GM19035 (cell line): Measurements from ENCODE around the gene LRRC25.

Experiments
- ATAC-seq: cut with Tn5 transposase; IDR thresholded peaks from one replicate; pipeline ENCODE4 v1.9.1; 2021; ENCODE audit not compliant: unreplicated experiment

LRRC25 gene

DNA sequence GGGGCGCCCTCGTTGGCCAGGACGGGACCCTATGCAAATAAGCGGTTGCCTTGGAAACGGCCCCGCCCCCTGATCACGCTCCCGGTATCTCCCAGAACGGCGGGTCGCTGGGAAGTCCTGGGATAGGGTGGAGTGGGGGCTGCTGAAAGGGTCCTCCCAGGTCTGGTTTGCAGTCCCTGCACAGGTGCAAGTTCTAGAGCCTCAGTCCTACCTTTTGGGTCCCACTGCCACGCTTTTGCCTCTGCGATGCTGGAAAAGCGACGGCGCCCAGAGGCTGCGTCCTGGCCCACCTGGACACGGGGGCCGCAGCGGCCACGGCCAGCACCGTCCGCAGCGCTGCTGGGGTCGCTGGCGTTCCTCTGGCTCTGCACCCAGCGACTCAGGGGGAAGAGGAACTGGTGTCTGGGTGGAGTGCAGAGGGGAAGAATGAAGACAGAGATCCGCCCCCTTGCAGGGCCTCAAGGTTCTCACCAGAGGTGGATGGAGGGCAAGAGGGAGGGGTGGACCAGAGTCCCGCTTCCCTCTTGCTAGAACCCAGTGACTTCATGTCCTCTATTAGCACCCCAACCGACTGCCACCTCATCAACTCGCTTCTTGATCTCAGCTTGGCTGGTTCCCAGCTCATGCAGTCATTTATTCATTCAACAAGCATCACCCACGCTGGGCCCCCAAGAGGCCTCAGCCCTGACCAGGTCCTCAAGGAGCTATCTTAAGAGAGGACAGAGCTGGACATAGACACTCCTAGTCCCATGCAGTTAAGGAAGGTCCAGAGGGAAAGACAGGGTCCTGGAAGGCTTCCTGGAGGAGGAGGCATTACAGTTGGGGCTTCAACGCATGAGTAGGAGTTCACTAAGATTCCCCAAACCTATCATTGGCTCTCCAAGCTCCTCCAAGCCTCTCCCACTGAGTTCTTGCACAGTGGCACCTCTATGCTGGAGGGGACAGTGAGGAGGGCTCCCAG is at the start of gene LRRC25:
Gene LRRC25, minus strand, starts transcription at position 381 of the 961 bp plus-strand sequence. CDS start 659 bp downstream, outside the sequence.
- peak; percentile 47 for ATAC-seq

DNA sequence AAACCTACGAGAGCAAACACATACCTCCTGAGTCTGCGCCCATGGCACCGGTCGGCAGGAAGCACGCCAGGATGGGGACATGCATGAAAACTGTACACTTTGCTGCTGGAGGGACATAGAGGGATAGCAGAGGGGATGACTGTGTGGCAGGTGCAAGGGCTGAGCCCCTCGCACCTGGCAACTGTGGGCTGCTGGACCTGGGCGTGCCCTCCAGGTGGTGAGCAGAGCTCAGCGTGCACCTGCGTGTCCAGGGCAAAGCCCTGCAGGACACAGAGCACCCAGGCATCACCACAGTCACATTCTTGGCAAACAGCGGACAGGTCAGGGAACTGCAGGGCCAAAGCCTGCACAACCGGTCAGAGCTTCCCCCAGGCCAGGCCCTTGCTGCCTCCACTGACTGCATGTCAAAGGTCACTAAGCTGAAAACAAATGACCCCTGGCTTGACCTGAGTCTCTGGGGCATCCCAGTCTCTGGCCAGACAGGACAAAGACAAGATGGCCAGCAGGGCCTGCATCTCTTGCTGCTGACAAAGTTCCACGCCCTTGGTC is 49.5 kb upstream of the LRRC25 start:
- ATAC-seq = no peak

DNA sequence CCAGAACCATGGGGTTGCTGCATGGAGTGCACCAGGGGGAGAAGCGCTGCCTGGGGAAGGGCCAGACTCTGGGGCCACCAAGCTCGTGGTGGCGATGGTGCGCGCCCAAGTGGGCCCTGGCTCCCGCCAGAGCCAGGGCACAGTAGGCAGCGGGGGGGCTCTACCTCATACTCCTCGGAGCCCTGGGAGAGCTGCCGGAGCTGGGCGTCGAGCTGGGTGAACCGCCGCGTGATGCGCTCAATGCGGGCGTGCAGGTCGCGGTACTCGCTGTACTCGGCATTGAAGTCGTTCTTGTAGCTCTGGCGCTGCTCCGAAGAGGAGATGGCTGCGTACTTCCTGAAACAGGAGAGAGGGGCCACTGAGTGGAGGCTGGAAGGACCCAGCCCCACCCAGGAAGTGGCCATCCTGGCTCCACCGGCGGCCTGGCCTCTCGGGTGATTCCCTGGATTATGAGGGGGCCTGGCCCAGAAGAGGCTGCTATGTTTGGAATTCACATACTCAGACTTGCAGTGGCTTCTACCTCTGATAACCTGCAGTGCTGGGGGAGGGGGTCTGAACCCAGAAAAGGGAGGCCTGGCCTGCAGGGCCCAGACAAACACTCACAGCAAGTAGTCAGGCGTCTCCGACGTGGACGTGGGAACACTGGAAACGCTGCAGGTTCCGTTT is 48.9 kb upstream of the LRRC25 start:
- no peak for ATAC-seq

DNA sequence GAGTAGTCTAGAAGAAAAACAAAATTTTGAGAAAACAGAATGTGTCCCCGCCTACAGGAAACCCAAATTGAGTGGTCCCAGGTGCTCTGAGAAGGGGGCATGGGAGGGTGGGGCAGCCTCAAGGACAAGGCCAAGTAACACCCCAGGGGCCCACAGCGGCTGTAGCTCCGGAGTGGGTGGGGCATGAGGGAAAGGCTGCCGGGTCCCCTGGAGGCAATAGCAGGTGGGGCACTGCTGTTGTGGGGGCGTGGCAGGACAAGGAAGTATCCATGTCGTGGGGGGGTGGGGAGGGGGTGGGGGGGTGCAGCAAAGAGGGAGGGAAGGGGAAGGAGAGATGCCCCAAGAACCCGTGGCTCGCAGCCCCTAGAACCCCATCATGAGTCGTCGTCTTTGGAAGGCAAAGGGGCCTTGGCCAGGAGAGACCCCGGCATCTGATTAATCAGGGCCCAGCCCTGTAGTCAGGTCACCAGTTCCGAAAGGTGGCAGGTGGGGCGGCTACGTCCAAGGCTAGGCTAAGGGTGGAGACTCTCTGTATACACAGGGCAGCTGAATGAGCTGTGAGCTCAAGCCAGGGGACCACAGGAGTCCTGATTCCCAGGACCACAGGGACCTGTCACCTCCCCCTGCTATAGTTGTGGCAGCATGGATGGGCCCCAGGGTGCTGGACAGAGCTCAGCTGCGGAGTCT is 48.0 kb upstream of the LRRC25 start:
- ATAC-seq = no peak

DNA sequence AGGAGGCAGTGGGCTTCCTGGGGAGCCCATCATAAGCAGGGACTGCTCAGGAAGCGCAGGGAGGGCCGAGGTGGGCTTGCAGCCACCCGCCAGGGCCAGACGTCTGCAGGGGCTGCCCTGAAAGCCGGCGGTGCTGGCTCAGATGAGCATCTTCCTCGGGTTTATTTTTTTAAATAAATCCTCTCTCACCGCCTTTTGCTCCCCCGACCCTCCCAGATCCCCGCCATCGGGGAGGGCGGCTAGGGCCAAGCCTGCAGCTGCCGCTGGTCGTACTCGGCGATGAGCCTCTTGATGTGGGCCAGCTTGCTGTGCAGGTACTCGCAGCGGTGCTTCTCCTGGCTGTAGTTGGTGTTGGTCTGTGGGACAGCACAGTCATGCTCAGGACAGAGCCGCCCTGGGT is 47.1 kb upstream of the LRRC25 start:
- no peak for ATAC-seq

DNA sequence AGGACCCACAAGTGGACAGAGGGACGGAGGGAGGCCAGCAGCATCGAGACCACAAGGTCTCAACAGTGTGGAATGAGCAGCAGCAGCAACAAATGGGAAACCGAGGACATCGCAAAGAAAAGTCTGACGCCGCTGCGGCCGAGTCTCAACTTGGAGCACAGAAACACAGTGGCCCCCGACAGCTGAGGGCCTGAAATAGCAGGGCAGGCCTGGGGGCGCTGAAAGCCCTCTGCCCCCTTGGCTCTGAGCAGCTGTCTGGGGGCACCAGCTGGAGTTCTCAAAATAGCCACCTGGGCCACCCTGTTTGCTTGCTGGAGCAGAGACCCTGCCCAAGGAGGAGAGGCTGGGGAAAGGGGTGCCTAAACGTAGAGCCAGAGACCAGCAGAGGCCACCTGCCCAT is 46.4 kb upstream of the LRRC25 start:
- no peak for ATAC-seq

DNA sequence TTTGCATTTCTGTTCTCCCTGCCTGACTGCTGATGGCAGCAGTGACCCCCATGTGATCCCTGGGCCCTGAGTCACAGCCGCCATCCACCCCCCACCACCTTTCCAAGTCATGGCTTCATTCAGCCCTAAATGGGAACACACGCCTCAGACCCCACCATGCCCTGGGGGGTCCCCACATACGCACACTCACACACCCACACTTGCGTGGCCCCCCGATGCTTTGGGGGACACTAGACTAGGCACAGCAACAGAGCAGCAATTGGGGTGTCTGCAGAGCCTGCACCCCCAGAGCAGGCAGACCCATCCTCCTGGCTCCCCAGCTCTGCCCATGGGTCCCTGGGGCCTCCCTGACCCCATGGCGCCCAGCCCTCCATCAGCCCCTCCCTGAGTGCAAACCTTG is 46.0 kb upstream of the LRRC25 start:
- ATAC-seq = no peak

DNA sequence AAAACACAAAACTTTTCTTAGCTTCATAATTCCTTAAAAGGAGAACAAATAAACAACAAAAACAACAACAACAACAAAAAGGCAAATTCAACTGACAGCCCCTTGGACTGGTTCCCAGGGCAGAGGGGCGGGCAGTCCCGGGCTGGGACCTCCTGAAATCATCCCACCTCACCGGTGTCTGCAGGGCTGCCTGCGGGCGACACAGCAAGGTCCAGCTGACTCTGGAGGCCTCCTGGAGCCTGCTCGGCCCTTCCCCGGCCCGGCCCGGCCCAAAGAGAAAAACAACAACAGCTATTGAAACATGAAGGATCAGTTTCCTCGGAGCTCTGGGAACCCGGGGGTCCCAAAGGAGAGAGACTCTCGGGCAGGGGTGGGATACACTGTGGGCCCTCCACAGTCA is 45.5 kb upstream of the LRRC25 start:
- no peak for ATAC-seq

DNA sequence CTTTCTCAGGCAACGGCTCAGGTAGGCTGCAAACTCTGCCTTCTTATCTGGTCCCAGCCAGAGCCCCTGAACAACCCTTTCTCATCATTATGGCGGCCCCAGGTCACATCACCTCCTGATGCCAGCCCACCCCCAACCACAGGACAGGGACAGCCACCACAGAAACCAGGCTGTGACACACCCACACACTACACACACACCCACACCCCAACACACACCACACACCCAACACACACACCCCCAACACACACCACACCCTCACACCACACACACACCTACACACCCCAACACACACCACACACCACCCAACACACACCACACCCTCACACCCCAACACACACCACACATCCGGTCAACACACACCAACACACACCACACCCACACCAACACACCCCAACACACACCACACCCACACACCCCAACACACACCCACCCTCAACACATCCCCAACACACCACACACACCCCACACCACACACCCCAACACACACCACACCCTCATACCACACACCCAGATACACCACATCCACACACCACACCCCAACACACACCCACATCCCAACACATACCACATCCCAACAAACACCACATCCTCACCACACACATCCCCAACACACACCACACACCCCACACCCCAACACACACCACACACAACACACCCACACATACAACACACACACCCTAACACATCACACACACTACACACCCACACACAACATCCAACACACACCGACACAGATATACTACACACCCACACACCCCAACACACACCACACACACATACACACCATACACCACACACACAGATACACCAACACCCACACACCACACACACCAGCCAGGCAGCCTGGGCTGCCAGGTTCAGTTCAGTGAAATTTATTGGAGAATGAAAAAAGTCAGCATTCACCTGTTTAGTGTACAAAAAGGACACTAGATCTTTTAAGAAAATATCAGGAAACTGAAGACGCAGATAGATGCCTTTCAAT is 44.7 kb upstream of the LRRC25 start:
- ATAC-seq = no peak

DNA sequence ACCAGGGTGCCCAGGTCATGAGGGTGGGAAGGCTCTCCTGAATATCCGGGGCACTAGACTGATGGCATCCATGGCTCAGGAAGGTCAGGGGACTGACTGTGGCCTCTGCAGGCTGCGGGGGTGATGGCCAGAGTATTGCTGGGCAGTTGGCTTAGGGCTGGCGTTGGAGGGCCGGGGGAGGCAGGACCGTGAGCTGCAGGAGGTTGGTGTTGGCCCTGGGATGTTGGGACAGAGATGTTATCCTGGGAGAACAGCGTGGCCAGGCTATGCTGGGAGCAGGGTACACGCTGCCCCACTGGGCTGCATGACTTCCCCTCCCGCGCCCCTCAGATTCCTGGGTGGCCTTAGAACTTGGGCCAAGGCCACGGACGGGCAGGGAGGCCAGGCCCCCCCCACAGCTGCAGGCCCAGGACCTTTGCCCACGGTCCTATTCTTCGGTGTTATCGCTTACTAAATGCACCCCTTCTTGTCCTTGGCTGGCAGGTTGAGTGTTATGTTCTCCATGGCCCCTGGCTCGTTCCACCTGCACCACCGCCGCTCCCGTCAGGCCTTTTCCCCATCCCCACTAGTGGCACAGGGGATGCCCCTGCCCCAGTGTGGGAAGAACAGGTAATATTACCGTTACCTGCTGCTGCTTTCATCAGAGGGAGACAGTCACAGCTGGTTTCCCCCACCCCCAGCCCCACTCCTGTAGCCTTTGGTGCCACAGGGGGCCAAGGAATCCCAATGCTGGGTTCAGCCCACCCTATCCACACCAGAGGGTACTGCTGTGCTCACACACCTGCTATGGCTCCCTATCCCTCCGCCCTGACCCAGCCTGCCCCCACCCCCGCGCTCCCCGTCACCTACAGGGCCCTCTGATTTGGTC is 43.7 kb upstream of the LRRC25 start:
- no peak for ATAC-seq

DNA sequence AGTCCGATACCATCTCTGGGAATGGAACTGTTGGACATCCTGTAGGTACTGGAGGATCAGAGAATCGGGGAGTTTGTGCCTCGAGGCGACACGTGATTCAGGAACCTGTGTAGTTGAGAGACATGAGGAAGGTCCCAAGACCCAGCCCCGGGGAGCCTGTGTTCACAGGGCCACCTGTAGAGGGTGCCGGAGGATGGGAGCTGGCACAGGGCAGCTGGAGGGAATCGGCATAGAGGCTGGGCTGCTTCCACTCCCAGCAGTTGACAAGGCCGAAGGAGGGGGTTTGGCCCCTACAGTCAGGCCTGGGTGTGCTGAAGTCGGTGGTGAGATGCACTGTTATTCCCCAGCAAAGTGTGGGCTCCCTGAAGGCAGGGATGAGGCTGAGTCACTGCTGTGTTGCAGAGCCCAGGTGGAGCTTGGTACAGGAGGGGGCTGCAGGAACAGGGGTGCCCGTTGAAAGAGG is 43.0 kb upstream of the LRRC25 start:
- no peak for ATAC-seq

DNA sequence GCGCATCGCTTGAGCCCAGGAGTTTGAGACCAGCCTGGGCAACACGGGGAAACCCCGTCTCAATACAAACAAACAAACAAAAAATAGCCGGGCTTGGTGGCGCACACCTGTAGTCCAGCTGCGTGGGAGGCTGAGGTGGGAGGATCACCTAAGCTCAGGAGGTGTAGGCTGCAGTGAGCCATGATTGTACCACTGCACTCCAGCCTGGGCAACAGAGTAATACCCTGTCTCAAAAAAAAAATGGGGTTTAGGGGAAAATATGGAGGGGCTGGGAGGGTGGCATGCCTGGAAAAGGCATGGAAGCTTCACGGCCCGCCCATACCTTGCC is 42.5 kb upstream of the LRRC25 start:
- ATAC-seq = no peak

DNA sequence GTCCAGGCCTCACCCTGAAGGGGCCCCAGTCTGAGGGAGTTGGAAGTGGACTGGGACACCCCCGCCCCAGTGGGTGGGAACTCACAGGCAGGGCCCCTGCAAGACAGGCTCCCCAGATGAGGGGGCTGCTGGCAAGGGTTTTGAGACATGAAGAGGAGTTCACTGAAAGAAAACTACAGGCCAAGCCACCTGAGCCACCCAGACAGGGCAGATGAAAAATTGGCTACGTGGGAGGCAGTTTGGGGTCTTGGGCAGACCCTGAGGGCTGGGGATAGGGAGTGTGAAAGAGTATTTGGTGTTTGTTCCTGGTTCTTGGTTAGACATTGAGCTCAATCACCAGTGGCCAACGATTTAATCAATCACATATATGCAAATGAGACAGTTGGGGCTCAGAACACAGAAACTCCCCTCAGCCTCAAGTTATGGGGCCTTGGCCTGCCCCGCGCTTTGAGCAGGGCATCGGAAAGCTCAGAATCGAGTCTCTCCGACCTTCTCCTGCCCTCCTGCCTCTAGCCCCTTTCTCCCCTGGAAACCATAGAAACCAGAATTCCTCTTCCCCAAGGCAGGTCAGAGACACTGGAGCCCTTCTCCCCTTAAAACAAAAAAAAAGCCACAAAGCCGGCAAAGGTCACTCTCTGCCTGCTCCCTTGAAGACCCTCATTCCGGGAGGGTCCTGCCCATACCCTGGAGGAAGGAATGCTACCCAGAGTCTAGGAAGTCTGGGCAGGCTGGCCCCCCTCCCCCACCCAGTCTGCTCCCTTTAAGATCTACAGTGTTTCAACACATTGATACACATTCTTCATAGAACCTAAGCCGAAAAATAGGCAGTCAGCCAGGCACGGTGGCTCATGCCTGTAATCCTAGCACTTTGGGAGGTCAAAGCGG is 41.8 kb upstream of the LRRC25 start:
- ATAC-seq = no peak

DNA sequence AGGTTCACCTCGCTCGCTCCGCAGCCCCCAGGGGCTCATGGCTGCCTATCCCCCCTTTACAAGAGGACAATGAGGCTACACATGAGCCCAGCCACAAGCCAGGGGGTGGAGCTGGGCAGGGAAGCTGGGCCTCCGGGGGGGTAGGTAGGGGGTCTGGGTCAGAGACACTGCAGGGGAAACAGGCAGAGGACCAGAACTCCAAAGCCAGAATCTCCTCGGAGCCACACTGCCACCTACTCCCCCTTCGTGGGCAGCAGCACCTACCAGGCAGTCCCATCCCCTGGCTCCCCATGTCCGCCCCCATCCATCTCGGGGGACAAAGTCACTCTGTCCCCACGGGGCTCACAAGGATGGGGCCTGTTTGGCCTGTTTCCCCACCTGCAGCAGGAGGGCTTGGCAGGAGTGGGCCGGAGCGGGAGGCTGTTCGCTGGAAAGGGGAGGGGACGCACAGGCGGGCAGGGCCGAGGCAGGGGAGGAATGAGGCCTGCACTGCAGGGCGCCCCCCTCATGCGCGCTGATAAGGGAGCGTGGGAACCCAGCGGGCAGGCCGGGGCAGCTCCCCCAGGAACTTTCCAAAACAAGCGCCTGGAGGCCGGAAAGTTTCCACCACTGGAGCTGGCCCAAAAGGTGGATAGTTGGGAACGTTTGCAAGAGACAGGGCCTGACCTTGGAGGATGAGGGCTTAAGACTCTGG is 41.1 kb upstream of the LRRC25 start:
- no peak for ATAC-seq

DNA sequence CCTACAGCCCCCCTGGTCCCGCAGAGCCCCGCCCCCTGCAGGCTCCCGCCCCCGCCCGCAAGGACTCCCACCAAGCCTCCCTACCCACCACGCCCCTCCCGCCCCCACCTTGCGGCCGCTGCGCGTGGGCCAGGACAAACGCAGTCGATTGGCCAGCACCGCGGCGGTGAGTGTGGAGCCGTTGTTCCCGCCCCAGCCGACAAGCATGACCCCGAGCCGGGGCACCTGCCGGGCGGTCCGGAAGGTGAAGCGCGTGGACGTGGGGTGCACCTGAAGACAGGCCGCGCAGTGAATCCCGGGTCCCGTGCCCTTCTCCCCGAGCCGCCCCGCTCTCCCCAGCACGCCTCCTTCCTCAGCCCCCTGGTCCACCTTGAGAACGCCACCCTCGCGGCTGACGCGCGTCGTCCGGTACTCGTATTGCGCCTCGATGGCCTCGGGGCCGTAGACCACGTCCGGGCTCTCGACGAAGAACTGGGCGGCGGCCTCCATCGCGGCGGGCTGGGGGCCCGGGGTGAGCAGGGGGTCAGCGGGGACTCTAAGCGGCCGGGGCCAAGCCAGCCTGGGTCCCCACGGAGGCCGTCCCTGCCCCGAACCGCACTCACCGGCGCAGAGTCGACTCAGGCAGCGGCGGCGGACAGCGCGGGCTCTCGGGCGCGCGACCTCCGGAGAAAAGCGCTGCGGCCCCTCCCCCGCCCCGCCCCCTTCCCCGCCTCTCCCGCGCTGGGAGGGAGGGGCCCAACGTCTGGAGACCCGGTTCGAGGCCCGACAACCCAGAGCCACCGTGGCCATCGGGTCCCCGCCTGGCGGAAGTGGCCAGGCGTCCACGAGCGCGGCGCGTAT is 40.3 kb upstream of the LRRC25 start, which contains the start of gene ISYNA1:
Gene ISYNA1, minus strand, starts transcription at position 643 of the 840 bp plus-strand sequence. Its CDS starts 154 bp downstream, at position 489.
- no peak for ATAC-seq

DNA sequence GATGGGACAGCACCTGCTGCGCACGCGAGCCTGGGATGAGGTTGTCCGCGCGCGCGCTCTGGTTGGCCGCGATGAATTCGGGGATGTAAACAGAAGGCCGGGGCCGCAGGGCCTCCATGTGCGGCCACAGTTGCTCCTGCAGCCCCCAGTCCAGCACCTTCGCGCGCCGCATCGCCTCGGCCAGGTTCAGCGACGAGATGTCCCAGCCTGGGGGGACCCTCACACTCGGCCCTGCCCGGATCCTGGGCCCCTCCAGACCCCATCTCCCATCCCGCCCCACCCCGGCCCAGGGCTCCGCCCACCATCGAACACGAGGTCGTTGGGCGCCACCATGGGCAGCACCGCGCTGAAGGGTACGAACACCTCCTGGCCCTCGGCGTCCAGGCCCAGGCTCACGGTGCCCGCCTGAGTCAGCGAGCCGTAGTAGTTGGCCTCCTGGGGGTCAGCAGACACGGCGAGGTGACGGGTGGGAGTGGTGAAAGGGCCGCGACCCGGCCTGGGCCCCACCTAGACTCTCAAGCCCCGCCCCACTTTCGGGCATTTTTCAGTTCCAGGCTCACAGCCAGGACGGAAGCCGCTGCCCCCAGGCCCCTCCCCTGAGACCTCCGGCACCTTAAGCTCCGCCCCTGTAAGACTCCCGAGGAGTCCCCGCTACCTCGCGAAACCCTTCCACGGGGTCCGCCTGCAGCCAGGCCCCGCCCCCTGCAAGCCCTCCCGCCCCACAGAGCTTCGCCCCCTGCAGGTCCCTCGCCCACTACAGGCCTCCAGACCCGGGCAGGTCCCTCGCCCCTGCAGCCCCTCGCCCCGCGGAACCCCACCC is 39.5 kb upstream of the LRRC25 start:
- ATAC-seq = peak; percentile 51
